Fibroblast of upper back skin (primary cell): ENCODE data around the gene ZNF181.
"Not testable (repeated sequence)": the region's sequence is repeated elsewhere in the genome, so short reads cannot be mapped to it uniquely, and the experiment has no call there.

Source experiments
- DNase-seq: peaks from one replicate; pipeline ENCODE4 v3.0.0-alpha.2; 2013

The ZNF181 gene

DNA sequence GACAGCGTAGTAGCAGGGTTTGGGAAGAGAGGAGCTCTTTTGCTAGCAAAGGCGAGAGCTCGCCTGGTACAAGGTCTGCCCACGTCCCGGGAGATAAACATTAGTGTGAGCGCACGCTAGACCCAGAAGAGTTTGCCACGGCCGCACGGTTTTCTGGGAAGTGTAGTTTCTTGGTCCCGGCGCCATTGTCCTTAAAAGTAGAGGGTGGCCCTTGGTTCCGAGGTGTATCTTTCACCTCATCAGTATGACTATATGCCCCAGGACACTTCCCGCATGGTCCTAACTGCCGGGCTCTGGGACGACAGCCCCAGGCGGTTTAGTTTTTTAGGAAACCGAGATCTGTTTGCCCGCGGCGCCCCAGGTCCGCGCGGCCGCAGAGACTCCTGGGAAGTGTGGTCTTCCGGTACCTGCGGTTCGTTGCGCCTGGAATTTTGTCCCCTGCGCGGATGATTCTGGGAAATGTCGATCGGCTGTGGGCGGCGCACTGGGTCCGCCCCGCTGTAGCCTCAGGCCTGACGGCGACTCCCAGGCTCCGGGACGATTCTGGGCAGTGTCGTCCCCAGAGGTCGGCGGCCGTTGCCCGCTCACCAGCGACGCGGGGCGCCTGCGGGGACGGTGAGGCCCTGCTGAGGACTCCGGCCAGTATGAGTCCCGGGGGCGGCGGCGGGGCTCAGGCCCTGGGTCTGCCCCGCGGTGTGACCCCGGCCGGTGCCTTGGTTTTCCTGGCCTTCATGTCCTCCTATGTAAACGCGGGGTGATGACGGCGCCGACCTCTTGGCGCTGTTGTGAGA, at the start of gene ZNF181:
Gene ZNF181 (plus strand): TSS at position 498 of the 791 bp plus-strand sequence. CDS start 795 bp downstream, outside the sequence.
- peak; percentile 88 for DNase-seq

GRCh38 chr19:34685266-34685665, 48.8 kb upstream of the ZNF181 start:
- DNase-seq: not testable (repeated sequence)

- no peak for DNase-seq
These were observed 47.6 kb upstream of the ZNF181 start for GRCh38 chr19:34686455-34686854.

- no peak for DNase-seq
These were observed 46.7 kb upstream of the ZNF181 start for GRCh38 chr19:34687348-34687747.

GRCh38 chr19:34688592-34688991, 45.5 kb upstream of the ZNF181 start:
- DNase-seq: no peak

- no peak for DNase-seq
These were observed 43.7 kb upstream of the ZNF181 start for GRCh38 chr19:34690372-34690771.

- no peak for DNase-seq
These were observed 41.5 kb upstream of the ZNF181 start for GRCh38 chr19:34692549-34692948.

DNA sequence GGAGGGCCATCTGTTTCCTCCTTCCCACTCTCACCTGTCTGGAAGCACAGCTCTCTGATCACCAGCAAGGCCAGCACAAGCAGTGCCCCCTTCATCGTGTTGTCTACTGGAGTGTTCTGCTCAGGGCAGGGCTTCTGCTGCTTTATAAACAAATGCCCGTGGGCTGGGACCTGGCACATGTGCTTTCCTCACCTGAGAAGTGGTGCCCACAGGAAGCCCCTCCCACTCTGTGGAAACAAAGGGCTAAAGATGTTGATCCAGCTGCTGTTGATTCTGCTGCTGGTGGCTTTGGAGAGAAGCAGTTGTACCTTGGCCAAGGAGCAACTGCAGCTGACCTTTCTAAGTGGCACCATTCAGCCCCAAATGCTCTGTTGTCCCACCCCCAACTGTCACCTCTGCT, 26.4 kb upstream of the ZNF181 start:
- DNase-seq: no peak

DNA sequence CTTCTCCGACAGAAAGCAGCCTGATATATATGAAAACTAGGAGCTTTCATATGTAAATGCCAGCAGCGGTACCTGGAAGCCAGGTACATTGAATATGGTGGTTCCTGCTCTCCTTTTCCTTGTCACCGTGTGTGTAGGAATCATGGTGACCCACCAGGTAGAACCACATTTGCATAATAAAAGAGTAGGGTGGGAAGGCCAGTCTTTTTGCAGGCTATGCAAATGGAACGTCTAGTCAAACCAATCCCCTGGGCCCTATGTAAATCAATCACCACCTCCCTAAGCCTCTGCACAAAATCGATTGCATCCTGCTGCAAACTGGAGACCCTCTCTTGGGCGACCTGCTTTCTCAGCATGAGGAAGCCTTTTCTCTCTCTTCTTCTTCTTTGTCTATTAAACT, 22.2 kb upstream of the ZNF181 start:
- DNase-seq: no peak

GRCh38 chr19:34712395-34713261, 21.4 kb upstream of the ZNF181 start:
- DNase-seq: peak; percentile 65

DNA sequence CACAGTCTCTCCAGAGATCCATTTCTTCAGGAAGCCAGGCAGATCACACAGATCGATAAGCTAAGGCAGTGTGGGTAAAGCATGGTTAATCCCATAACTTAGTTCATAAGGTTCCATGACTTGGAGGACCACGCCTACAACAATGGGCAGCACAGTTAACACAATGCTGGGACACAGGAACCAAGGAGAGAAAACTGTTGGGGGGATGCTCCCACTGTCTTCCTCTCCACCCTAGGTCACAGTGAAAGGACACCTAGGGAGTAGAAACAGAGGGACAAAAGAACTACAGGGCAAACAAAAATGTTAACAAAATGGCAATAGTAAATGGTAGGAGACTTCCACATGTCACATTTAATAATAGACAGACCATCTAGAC, 20.8 kb upstream of the ZNF181 start:
- no peak for DNase-seq

DNA sequence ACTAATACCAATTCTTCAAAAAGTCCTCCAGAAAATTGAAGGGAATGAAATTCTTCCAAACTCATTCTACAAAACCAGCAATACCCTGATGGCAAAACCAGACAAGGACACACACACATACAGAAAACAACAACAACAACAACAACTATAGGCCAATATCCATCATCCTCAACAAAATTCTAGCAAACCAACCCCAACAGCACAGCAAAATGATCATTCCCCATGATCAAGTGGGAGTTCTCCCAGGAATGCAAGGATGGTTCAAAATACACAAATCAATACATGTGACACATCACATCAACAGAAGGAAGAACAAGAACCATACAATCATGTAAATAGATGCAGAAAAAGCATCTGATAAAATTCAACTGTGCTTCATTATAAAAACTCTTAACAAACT, 18.7 kb upstream of the ZNF181 start:
- DNase-seq: no peak

- DNase-seq: no peak
These were observed 11.7 kb upstream of the ZNF181 start for GRCh38 chr19:34722353-34722752.

DNA sequence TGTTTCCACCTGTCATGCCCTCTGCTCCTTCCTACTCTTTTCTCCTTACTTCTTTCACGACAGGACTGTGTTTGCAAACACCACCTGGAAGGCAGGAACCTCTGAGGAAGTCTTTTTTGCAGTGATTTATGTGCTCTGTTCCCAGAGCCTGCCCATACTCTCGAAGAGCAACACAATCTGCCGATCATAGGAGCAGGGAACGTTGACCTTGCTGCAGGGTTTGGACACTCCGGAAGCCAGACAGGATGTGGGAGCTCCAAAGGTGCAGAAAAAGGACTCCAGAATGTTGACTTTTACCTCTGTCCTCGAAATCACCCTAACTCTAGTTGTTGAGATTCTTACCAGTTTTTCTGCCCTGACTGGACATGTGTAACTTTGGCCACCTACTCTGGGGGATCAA, 8.6 kb upstream of the ZNF181 start:
- no peak for DNase-seq

DNA sequence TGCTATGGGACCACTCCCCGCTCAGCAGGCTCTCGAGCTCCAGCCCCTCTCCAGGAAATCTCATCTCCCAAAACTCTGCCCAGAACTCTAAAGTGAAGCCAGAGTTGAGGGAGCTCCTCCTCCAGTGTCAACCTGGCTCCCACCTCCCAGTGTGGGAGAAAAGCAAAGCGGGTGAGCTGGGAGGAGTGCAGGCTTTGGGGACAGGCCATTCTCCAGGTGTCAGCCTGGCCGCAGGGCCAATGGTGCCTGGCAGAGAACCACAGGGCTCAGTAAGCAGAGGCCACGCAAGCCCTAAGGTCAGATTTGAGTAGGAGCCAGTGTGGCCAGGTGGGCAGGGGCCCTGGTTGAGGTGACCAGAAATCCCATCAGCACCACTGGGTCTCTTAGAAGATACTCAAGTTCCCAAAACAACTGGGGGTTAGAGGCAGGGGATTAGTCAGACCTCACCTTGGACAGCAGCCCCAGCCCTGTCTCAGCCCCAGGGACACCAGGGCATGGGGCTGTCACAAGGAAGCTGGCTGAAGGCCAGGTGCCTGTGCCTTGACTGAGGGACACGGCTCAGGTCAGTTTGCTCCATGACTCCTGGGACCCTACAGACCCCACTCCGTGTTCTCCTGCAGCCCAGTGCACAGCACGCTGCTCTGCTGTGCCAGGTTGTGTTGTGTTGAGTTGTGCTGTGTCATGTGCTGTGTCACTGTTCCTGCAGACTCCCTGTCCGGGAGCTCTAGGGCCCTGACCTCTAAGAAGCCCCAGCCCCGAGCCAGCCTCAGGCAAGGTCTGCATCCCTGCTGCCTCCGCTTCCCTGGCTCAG, 2.8 kb upstream of the ZNF181 start:
- DNase-seq: no peak

- DNase-seq: no peak
These were observed 2.1 kb upstream of the ZNF181 start for GRCh38 chr19:34731964-34732363.

- no peak for DNase-seq
These were observed 1.3 kb upstream of the ZNF181 start for GRCh38 chr19:34732612-34733211.

DNA sequence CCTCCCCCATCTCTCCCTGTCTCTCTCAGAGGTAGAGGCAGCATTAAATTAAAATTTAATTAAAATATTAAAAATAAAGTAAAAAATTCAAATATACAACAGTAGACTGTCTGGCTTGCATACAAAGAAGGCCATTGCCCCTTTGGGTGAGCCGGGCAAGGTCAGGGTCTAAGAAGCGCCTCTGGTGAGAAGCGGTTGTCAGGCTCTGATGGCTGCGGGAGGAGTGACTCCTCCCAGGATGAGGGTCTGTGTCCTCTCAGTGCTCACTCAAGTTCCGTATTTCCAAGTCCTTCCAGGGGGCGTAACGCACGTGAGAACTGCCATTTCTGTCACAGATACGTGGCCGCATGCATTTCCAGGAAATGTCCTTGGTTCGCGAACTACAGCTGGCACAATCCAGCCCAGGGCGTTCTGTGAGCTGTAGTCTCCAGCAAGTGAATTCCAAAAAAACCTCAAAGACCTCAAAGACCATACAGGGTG, 737 bp upstream of the ZNF181 start:
- no peak for DNase-seq

DNA sequence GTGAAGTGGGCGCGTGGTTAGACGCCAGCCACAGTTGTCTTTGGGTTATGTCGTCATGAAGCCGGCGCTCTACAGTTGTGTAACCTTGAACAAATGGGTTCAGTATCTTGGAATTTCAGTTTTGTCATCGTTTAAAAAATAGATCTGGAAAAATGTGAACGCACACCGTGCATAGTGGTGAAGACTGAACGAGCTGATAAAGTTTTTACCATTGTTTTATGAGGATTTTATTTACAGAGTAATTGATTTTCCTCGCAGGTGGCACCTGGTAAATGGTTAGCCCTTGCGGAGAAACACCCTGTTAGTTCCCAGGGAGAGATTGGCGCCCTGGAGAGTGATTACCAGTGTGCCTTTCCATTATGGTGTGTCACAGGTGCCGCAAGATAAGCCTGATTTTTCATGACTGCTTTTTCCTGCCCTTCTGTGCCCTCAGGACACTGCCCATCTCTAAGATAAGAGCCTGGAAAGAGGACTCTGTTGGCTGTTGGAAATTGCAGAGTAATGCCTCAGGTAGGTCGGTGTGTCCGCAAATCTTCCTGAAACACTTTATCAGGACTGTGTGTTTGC, 577 bp downstream of the ZNF181 start:
- DNase-seq: peak; percentile 78

DNA sequence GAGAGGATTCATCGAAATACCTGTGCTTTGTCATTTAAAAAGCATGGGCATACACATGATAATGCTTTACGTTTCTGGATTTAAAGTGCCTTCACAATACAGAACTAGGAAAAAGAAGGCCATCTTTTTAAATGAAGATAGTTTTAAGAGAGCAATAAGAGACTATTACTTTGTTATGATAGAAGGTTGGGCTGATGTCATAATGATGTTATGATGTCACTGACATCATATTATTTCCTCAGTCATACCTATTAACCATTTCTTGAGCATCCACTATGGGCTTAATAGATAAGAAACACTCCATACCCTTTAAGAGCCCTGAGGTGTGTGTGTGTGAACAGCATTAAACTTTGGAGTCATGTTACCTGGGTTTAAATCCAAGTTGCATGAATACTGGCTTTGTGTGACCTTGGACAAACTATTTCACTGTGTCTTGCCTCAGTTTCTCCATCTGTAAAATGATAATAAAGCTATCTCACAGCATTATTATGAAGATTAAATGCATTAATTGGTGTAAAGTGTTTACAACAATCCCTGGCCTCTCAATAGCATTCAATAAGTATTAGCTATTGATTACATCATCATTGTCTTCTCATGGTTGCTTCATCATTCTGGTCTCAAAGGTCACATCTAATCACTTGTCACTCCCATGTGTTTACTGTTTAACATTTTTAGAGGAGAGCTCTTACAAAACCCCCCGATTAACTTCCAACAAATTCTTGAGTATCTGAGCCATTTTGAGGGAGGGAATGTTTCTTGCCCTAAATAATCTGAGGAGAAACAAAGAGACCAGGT, 11.1 kb downstream of the ZNF181 start:
- no peak for DNase-seq

DNA sequence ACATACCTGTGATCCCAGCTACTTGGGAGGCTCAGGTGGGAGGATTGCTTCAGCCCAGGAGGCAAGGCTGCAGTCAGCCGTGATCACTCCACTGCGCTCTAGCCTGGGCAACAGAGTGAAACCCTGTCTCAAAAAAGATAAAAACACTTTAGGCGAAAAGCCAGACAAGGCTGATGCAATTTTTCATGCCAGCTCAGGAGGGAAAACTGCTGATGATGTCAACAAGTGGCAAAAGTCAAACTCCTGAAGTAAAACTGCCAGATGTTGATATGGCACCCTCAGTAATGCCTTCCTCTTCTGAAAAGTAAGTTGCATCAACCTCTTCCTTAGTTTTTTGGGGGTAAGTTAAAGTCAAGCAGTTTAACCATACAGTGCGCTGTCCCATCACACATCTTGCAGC, 23.4 kb downstream of the ZNF181 start:
- DNase-seq: no peak
